NCI-H69 (cell line): ENCODE results near the gene C1orf167.

ENCODE experiments used
- DNase-seq: peaks from one replicate; lab custom pipeline; 2025; lab: John Stamatoyannopoulos, UW

Gene C1orf167

GRCh38 chr1:11784993-11785769, 23.2 kb downstream of the C1orf167 start:
- DNase-seq: peak; percentile 11

- DNase-seq: no peak
Measured at GRCh38 chr1:11786168-11786567, 24.2 kb downstream of the C1orf167 start.

- DNase-seq: peak; percentile 10
Measured at GRCh38 chr1:11787251-11787803, 25.3 kb downstream of the C1orf167 start.

GRCh38 chr1:11787804-11788436, 25.9 kb downstream of the C1orf167 start:
- no peak for DNase-seq

DNA sequence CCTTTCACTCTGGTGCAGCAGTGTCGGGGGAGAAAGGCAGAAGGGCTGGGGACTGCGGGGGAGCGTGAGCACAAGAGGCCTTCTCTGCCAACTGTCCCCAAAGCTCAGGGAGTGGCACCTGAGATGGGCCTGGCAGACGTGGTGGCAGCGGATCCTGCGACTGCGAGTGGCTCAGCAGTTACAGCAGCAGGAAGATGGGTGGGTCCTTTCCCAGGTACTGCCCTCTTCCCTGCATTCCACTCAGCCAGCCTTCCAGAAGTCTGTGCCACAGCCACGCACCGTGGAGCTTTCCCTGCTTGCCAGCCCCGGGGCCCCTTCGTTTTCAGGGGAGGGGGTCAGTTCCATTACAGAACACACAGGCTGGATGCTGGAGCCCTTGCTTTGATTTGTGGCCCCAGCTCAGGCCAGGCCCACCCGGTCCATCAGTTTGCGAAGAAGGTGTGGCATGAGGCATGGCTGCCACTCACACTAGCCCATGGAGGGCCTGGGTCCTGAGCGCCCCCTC, 26.6 kb downstream of the C1orf167 start:
- DNase-seq: no peak

DNA sequence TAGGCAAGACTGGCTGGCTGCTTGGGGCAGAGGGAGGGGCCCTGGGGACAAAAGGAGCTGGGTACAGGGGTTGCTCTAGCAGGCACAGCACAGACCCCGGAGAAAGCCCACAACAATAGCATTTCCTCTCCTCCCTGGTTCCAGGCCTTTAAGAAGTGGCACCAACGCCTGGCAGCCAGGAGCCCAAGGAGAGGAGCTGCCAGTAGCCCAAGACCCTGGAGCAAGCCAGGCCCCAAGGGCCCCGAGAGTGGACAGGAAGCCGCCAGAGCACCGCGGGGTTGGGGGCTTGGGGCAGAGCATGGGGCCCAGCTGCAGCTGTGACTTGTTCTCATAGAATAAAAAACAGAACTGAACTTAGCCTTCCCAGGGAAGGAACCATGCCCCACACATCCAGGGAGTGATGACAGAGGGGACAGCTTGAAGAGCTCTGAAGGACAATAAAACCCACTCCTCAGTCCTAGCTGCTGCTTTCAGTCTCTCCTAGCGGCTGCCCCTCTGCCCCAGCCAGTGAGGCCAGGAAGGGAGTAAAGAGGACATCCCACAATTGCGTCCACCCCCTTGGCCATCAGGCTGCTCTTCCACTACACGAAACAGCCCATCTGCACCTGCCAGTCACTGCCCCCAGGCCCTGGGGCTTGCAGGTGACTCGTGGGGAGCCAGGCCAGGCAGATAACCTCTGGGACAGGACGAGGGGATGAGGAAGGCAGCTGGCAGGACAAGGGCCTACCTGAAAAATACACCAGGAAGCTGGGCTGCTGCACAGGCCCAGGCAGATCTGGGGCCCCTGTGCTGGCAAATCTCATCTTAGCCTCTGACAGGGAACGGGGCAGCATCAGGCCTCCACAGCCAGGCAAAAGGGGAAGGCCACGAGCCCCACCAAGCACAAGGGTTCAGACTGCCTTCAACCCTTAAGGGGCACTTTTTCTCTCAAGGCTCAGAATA, 27.4 kb downstream of the C1orf167 start:
- no peak for DNase-seq

- no peak for DNase-seq
Measured at GRCh38 chr1:11790101-11790879, 28.3 kb downstream of the C1orf167 start.

GRCh38 chr1:11790880-11791715, 29.1 kb downstream of the C1orf167 start:
- no peak for DNase-seq

DNA sequence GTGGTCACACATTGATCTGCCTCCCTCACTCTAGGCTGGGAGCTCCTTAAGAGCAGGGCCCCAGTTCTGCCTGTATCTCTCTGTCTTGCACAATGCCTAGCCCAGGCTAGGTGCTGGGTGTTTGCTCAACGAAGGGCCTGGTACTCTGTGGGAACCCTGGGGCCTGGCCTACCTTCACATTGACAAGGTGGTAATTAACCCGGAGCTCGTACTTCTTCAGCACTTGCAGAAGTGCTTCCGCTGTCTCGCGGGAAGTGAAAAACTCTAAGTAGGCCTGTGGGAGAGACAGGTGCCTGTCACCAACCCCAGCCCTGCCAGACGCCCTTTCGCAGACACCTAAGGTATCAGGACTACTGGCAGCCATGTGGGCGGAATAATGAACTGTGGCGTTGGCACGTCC, 30.1 kb downstream of the C1orf167 start:
- no peak for DNase-seq

DNA sequence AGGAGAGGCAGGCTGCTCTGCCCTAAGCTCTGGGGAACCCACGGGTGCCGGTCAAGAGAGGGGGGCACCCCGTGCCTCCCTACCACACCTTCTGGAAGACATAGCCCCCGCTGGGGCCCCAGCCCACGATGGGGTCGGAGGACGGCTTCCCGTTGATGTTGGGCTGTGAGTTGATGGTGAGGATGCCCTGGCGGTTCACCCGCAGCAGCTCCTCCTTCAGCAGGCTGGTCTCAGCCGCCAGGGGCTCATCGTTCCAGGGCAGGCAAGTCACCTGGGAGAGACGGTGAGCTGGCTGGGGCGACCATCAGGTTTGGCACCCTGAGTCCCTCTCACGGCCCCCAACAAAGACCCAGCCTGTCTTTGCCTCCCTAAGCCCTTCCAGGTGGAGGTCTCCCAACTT, 31.8 kb downstream of the C1orf167 start:
- no peak for DNase-seq

GRCh38 chr1:11794446-11795237, 32.6 kb downstream of the C1orf167 start:
- DNase-seq: no peak

DNA sequence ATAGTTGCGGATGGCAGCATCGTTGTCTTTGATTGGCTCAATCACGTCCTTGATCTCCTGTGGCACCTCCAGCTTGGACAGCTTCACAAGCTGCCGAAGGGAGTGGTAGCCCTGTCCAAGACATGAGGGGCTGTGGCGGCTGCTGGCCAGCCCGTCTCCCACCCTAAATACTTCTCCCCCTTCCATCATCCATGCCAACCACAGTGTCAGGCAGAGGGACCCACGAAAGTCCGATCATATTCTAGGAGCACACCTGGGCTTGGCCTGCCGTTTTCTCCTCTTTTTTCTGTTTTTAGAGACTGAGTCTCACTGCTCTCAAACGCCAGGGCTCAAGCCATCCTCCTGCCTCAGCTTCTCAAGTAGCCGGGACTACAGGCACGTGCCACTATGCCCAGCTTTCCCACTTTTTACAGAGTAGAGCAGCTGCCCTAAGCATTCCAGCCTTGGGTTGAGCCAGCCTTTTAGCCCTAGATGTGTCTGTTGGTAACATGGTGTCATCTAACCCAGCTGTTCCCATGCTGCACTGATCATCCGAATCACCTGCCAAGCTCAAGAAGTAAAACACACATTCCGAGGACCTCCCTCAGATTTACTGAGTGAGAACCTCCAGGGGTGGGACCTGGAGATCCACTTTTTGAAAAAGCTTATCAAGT, 33.4 kb downstream of the C1orf167 start:
- DNase-seq: no peak

- DNase-seq: no peak
Measured at GRCh38 chr1:11796036-11796828, 34.2 kb downstream of the C1orf167 start.

GRCh38 chr1:11797525-11798216, 35.7 kb downstream of the C1orf167 start:
- DNase-seq: no peak

DNA sequence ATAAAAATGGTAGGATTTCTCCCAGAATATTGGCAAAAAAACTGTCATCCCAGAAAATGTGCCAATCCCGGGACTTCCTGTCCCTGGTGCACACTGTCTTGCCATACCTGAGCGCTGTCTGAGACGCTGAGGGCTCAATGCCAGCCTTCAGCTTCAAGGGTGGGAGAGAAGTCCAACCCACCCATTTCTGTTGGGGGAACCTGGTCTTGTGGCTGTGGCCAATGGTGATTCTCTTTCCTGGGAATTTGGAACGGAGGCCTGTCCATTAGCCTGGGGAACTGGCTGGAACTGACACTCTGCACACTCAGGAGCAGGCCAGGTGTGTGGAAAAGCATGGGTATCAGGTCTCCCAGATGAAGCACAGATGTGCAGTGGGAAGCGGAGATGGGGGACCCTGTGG, 37.1 kb downstream of the C1orf167 start:
- DNase-seq: no peak

- no peak for DNase-seq
Measured at GRCh38 chr1:11799896-11800295, 37.9 kb downstream of the C1orf167 start.

DNA sequence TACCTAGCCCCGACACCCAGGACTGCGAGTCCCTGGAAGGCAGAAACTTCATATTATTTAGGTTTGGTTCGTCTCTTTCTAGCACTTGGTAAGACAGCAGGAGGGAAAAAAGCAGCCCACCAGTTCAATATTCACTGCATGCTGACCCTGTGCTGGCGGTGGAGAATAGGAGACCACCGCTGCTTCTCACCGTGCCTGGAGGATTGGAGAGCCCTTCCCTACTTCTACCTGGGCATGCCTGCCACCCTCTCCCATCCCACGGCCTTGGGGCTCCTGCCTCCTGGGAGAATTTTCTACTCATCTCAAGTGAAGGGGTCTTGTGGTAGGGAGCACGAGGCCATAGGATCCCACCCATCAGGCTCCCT, 38.4 kb downstream of the C1orf167 start:
- no peak for DNase-seq
